WTC11 (cell line): ENCODE measurements around the gene CMTM2. TPM values are rescaled to one million over a fixed set of nuclear protein-coding genes. Genes with fewer than 3 reads are reported as not detected.
"Not testable (repeated sequence)": the region's sequence is repeated elsewhere in the genome, so short reads cannot be mapped to it uniquely, and the experiment has no call there.

Source experiments
- ATAC-seq: fragments of 200-7000 bp; cut with Tn5 transposase; 2 replicates; pipeline ENCODE4 v1.10.0; 2021; ENCODE audit warnings: mild to moderate bottlenecking, moderate library complexity
- CTCF ChIA-PET: fragments of 300-600 bp; sonication (Branson Sonifier 250); formaldehyde crosslinking; loops from one replicate; lab custom pipeline; 2021; ENCODE audit warnings: antibody characterized with exemption; lab: Charles Lee
- POLR2A ChIA-PET: fragments of 350-600 bp; sonication (Branson Sonifier 250); formaldehyde crosslinking; loops from one replicate; lab custom pipeline; 2021; ENCODE audit warnings: antibody characterized with exemption; lab: Charles Lee
- DNase-seq: peaks from one replicate; pipeline ENCODE4 v3.0.0; 2021; ENCODE audit warnings: low spot score
- H3K27ac Mint-ChIP-seq: 2 replicates; pipeline ENCODE4 v1.8.0; 2021; ENCODE audit warnings: mixed read lengths
- H3K27me3 Mint-ChIP-seq: 2 replicates; pipeline ENCODE4 v1.8.0; 2021; ENCODE audit warnings: low read depth, mild to moderate bottlenecking, moderate library complexity, mixed read lengths
- H3K36me3 Mint-ChIP-seq: 2 replicates; pipeline ENCODE4 v1.8.0; 2021; ENCODE audit warnings: mixed read lengths
- H3K4me1 Mint-ChIP-seq: 2 replicates; pipeline ENCODE4 v1.8.0; 2022; ENCODE audit warnings: mixed read lengths
- H3K4me3 Mint-ChIP-seq: 2 replicates; pipeline ENCODE4 v1.8.0; 2021; ENCODE audit warnings: mild to moderate bottlenecking, moderate library complexity, mixed read lengths
- H3K9me3 Mint-ChIP-seq: 2 replicates; pipeline ENCODE4 v1.8.0; 2021; ENCODE audit warnings: mixed read lengths
- CREM ChIP-seq: sonication (generic); formaldehyde crosslinking; IDR thresholded peaks from 2 replicates; pipeline ENCODE4 v1.8.1; 2022; ENCODE audit warnings: mild to moderate bottlenecking, missing genetic modification reagents, moderate library complexity
- E2F5 ChIP-seq: sonication (generic); formaldehyde crosslinking; IDR thresholded peaks from 2 replicates; pipeline ENCODE4 v1.8.1; 2022; ENCODE audit warnings: mild to moderate bottlenecking, moderate library complexity, missing genetic modification reagents
- FOXJ3 ChIP-seq: sonication (generic); formaldehyde crosslinking; IDR thresholded peaks from 2 replicates; pipeline ENCODE4 v1.9.0; 2021; ENCODE audit warnings: missing genetic modification reagents, mild to moderate bottlenecking, borderline replicate concordance
- FOXP4 ChIP-seq: sonication (generic); formaldehyde crosslinking; IDR thresholded peaks from 2 replicates; pipeline ENCODE4 v1.8.0; 2022; ENCODE audit warnings: mild to moderate bottlenecking, missing genetic modification reagents
- GTF2I ChIP-seq: fragments of 250-450 bp; sonication (Bioruptor Pico); conservative IDR thresholded peaks from 2 replicates; pipeline ENCODE4 v1.4.0; 2021; ENCODE audit warnings: mild to moderate bottlenecking
- JAZF1 ChIP-seq: fragments of 250-450 bp; sonication (Bioruptor Pico); IDR thresholded peaks from 2 replicates; pipeline ENCODE4 v1.9.0; 2021; ENCODE audit warnings: moderate library complexity, mild to moderate bottlenecking, inconsistent platforms
- NR2C2 ChIP-seq: sonication (generic); formaldehyde crosslinking; IDR thresholded peaks from 2 replicates; pipeline ENCODE4 v1.8.0; 2022; ENCODE audit warnings: mild to moderate bottlenecking, missing genetic modification reagents
- PRDM15 ChIP-seq: sonication (generic); formaldehyde crosslinking; IDR thresholded peaks from 2 replicates; pipeline ENCODE4 v1.8.0; 2022; ENCODE audit warnings: missing genetic modification reagents
- RORB ChIP-seq: fragments of 250-450 bp; sonication (Bioruptor Pico); IDR thresholded peaks from 2 replicates; pipeline ENCODE4 v1.9.0; 2021; ENCODE audit warnings: mild to moderate bottlenecking
- SMAD3 ChIP-seq: sonication (generic); formaldehyde crosslinking; IDR thresholded peaks from 2 replicates; pipeline ENCODE4 v1.8.0; 2022; ENCODE audit warnings: missing genetic modification reagents, mild to moderate bottlenecking, borderline replicate concordance
- SP1 ChIP-seq: sonication (generic); formaldehyde crosslinking; conservative IDR thresholded peaks from 2 replicates; pipeline ENCODE4 v1.8.1; 2022; ENCODE audit warnings: missing genetic modification reagents
- TEAD4 ChIP-seq: sonication (generic); formaldehyde crosslinking; IDR thresholded peaks from 2 replicates; pipeline ENCODE4 v1.8.0; 2022; ENCODE audit warnings: mild to moderate bottlenecking, missing genetic modification reagents
- ZNF138 ChIP-seq: sonication (generic); formaldehyde crosslinking; conservative IDR thresholded peaks from 2 replicates; pipeline ENCODE4 v1.8.1; 2022; ENCODE audit warnings: mild to moderate bottlenecking, moderate library complexity, missing genetic modification reagents
- total RNA-seq: library from RNA; stranded (reverse); gene quantifications from 3 replicates; pipeline ENCODE4 v1.2.3, GENCODE V29; 2021
- TF ChIP-seq, protein P1 (sequence below): sonication (generic); formaldehyde crosslinking; IDR thresholded peaks from 2 replicates; pipeline ENCODE4 v1.8.1; 2023; ENCODE audit warnings: mild to moderate bottlenecking, missing genetic modification reagents, borderline replicate concordance
- TF ChIP-seq, protein P2 (sequence below): sonication (generic); formaldehyde crosslinking; IDR thresholded peaks from 2 replicates; pipeline ENCODE4 v1.8.1; 2023; ENCODE audit warnings: mild to moderate bottlenecking, missing genetic modification reagents, moderate library complexity
- TF ChIP-seq, protein P3 (sequence below): sonication (generic); formaldehyde crosslinking; conservative IDR thresholded peaks from 2 replicates; pipeline ENCODE4 v1.8.1; 2023; ENCODE audit warnings: mild to moderate bottlenecking, low read depth, missing genetic modification reagents, moderate library complexity

Gene CMTM2
- total RNA-seq, 1 experiment from 2014 or later = not detected

DNA sequence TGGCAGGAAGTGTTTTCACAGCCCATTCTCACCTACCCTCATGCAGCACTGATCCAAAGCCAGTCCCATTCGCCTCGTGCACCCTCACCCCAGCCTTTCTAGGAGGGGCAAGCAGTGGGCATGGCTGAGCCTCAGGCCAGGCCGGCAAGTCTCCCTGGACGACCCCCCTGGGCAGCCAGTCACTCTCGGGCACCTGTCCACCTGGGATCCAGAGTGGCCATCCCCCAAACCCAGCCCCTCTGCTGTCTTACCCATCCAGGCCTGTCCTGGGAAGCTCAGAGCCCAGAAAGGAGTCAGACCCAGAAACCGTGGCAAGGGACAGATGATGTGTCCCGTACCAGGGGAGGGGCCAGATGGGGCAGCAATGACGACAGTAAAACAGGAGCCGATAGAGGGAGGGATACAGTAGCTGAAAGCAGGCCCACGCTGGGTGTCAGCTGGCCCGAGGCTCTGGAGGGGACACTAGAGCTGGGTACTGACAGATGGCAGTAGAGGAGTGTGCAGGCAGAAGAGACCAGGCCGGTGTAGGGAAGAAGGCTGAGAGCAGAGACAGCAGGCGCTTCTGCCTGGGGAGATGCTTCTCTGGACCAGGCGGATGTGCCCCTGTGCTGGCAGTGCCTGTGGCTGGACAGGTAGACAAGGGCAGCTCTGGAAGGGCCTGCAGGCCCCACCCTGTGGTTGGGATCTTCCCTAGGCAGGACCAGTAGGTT, 31.0 kb downstream of the CMTM2 start:
- ChIA-PET CTCF (interaction anchor here (4.0 kb wide), 1 partner anchor 42 kb away, joined by 70 read pairs; no protein-coding TSS in a partner anchor), POLR2A (interaction anchor here (0.6 kb wide), 1 partner anchor 135 kb away, joined by 3 read pairs; no protein-coding TSS in a partner anchor)
- H3K27me3 Mint-ChIP-seq = no peaks in the 10 kb centered on the region
- H3K36me3 Mint-ChIP-seq = peaks cover 41% of the 10 kb centered on the region
- no peak overlapping the region for H3K4me3 Mint-ChIP-seq
- H3K9me3 Mint-ChIP-seq = no peaks in the 10 kb centered on the region
- DNase-seq = no peak
- TF ChIP-seq FOXJ3 (CRISPR knock-in tag) (no peak), NR2C2 (CRISPR knock-in tag) (no peak), JAZF1 (CRISPR knock-in tag) (no peak), CREM (CRISPR knock-in tag) (no peak), PRDM15 (no peak), SP1 (CRISPR knock-in tag) (no peak), GTF2I (CRISPR knock-in tag) (no peak), SMAD3 (CRISPR knock-in tag) (no peak), FOXP4 (CRISPR knock-in tag) (no peak)
- TF ChIP-seq, protein P1, sequence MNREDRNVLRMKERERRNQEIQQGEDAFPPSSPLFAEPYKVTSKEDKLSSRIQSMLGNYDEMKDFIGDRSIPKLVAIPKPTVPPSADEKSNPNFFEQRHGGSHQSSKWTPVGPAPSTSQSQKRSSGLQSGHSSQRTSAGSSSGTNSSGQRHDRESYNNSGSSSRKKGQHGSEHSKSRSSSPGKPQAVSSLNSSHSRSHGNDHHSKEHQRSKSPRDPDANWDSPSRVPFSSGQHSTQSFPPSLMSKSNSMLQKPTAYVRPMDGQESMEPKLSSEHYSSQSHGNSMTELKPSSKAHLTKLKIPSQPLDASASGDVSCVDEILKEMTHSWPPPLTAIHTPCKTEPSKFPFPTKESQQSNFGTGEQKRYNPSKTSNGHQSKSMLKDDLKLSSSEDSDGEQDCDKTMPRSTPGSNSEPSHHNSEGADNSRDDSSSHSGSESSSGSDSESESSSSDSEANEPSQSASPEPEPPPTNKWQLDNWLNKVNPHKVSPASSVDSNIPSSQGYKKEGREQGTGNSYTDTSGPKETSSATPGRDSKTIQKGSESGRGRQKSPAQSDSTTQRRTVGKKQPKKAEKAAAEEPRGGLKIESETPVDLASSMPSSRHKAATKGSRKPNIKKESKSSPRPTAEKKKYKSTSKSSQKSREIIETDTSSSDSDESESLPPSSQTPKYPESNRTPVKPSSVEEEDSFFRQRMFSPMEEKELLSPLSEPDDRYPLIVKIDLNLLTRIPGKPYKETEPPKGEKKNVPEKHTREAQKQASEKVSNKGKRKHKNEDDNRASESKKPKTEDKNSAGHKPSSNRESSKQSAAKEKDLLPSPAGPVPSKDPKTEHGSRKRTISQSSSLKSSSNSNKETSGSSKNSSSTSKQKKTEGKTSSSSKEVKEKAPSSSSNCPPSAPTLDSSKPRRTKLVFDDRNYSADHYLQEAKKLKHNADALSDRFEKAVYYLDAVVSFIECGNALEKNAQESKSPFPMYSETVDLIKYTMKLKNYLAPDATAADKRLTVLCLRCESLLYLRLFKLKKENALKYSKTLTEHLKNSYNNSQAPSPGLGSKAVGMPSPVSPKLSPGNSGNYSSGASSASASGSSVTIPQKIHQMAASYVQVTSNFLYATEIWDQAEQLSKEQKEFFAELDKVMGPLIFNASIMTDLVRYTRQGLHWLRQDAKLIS (CRISPR knock-in tag) = no peak
- TF ChIP-seq, all 79 proteins: peak for 0
- H3K27ac Mint-ChIP-seq = no peak overlapping the region
- ATAC-seq = no peak
- peaks cover 21% of the 10 kb centered on the region for H3K4me1 Mint-ChIP-seq

GRCh38 chr16:66611911-66612310, 32.6 kb downstream of the CMTM2 start:
- H3K9me3 Mint-ChIP-seq, DNase-seq, POLR2A ChIA-PET, CTCF ChIA-PET, H3K27me3 Mint-ChIP-seq, H3K27ac Mint-ChIP-seq, H3K4me3 Mint-ChIP-seq, ATAC-seq: not testable (repeated sequence)
- Mint-ChIP-seq H3K4me1 (peaks cover 26% of the 10 kb centered on the region), H3K36me3 (peaks cover 45% of the 10 kb centered on the region)

DNA sequence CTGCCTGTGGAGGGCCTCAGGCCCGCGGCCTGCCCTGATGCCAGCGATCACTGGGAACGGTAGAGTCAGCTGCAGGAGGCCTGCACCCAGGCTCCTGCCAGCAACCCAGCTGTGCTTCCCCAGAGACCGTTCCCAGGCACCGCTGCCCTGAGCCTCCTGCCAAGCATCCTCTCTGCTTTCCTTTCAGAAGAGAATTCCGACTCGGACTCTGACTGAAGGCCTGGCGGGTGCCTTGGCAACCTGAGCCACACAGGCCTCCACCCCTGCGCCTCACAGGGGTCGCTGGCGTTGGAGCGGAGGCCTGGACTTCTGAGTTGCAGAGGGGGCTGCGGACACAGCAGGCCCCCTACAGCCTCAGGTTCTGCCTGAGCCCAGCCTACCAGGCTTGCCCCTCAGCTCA, 33.2 kb downstream of the CMTM2 start:
- no peak overlapping the region for H3K27ac Mint-ChIP-seq
- H3K27me3 Mint-ChIP-seq = no peaks in the 10 kb centered on the region
- DNase-seq (no peak), ATAC-seq (no peak)
- ChIA-PET POLR2A (no interaction called here), CTCF (interaction anchor here (1.4 kb wide), 1 partner anchor 39 kb away, joined by 4 read pairs; no protein-coding TSS in a partner anchor)
- peaks cover 28% of the 10 kb centered on the region for H3K4me1 Mint-ChIP-seq
- no peaks in the 10 kb centered on the region for H3K9me3 Mint-ChIP-seq
- H3K36me3 Mint-ChIP-seq = peaks cover 45% of the 10 kb centered on the region
- H3K4me3 Mint-ChIP-seq = no peak overlapping the region
- TF ChIP-seq E2F5 (CRISPR knock-in tag) (no peak), NR2C2 (CRISPR knock-in tag) (no peak), ZNF138 (CRISPR knock-in tag) (no peak), RORB (CRISPR knock-in tag) (no peak), TEAD4 (no peak)
- TF ChIP-seq, protein P2, sequence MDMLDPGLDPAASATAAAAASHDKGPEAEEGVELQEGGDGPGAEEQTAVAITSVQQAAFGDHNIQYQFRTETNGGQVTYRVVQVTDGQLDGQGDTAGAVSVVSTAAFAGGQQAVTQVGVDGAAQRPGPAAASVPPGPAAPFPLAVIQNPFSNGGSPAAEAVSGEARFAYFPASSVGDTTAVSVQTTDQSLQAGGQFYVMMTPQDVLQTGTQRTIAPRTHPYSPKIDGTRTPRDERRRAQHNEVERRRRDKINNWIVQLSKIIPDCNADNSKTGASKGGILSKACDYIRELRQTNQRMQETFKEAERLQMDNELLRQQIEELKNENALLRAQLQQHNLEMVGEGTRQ (CRISPR knock-in tag) = no peak
- TF ChIP-seq, protein P3, sequence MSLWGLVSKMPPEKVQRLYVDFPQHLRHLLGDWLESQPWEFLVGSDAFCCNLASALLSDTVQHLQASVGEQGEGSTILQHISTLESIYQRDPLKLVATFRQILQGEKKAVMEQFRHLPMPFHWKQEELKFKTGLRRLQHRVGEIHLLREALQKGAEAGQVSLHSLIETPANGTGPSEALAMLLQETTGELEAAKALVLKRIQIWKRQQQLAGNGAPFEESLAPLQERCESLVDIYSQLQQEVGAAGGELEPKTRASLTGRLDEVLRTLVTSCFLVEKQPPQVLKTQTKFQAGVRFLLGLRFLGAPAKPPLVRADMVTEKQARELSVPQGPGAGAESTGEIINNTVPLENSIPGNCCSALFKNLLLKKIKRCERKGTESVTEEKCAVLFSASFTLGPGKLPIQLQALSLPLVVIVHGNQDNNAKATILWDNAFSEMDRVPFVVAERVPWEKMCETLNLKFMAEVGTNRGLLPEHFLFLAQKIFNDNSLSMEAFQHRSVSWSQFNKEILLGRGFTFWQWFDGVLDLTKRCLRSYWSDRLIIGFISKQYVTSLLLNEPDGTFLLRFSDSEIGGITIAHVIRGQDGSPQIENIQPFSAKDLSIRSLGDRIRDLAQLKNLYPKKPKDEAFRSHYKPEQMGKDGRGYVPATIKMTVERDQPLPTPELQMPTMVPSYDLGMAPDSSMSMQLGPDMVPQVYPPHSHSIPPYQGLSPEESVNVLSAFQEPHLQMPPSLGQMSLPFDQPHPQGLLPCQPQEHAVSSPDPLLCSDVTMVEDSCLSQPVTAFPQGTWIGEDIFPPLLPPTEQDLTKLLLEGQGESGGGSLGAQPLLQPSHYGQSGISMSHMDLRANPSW = no peak
